ENCODE data around the gene GRIN2A.
A peak's percentile ranks its signal among the peaks of the same experiment; 100 is the strongest.

Gene GRIN2A

DNA sequence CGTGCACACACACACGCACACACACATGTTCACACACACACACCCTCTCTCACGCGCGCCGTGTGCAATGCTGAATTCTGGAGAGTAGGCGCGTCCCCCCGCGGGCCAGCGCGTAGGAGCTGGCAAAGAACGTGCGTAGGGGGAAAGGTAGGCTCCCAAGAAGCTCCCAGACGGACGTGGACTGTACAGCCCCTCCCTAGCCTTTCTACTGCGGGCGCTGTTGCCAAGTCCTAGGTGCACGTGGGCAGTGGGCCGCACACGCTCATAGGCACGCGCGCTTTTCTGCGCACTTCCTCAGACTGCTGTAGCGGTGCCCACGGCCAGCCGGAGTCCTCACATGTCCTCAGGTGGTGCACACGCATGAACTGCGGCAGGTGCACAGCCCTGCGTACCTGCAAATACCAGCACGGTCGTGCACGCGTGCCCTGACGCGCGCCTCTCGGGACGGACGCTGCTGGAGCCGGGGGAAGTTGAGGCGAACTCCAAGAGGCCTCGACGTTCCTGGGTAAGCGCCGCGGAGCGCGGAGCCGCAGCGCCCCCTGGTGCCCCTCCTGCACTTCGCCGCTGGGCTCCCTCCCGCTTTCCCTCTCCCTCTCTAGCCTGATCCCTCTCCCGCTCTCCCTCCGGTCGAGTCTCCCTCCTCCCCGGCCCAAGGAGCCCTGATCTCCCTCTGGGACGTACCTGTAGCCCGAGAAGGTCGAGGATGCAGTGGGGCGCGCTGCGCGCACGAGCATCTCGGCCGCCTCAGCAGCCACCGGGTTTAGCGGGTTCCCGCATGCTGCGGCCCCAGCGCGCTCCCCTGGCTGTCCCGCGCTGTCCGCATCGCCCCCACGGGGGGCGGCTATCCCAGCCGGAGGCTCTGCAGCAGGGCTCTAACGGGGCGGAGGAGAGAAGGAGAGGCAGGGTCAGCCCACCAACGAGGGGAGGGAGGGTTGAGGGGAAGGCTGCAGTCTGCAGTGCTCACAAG is 749 bp downstream of the GRIN2A start:
- DNase-seq (ENCODE audit: low spot score): peak; percentile 86

DNA sequence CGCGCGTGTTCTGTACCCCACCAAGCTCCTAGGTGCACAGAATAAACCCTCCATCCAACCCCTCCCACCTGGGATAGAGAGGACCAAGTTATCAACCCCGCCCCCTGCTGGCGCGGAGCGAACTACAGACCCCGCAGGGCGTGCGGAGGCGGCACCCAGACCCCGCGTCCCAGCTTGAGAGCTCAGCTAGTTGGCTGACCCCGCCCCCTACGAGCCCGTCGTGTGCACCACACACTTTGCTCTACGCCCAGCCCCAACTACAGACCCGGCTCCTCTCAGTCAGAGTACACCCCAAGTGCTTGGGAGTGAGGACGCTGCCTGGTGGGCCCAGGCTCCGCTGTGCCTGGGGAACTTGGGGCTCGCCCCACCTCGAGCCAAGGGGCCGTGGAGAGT is 1.5 kb downstream of the GRIN2A start:
- DNase-seq (ENCODE audit: low spot score): no peak

GRCh38 chr16:10180042-10180770 is 2.0 kb downstream of the GRIN2A start:
- DNase-seq (ENCODE audit: low spot score): no peak

DNA sequence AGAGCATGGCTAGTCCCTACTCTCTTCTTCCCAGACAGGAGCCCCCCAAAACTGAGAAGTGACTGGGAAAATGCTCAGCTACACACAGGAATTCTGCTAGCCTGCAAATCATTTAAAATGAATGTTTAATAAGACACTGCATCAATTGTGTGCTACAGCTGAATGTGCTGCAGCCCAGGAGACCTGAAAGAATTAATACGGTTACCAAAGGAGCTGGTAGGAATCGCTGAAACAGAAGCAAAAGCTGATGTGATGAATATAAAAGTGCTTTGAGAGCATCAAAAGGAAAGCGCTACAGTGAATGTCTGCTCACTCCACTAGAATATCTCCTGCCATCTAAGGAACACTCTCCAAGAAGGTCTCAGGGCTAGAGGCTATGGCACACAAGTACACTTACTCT is 3.7 kb downstream of the GRIN2A start:
- DNase-seq (ENCODE audit: low spot score): no peak

GRCh38 chr16:10178080-10178479 is 4.1 kb downstream of the GRIN2A start:
- DNase-seq (ENCODE audit: low spot score): no peak

DNA sequence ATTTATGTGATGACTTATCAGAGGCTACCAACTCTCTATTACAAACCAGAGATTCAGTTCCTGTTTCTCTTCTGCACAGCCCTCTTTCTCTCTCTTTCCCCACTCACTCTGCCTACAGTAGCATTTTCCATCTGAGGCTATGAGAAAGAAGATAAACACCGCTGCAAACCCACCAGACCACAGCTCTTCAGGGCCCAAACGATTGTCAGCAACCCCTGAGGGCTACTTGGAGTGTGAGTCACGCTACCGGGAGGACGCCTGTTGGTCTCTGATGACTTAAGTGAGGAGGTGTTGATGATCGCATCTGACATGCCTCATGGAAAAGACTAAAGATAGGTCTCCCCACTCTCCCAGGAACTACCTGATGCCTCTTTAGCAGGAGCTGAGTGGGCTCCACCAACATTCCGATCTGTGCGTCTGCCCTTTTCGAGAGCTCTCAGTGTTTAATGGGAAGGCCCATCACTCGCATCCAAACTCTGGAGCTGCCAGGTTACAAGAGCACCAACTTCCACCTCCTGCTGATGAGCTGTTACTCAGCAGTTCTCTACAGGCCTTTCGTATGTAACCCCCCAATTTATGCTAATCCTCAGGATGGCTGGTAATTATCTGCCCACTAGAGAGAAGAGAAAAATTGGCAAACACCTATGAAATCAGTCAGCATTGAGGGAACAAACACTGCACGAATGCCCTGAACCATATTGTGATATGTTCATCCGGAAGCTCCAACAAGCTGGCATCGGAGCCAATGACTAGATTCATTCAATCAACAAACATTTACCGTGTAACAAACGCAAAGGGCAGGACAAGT is 9.2 kb downstream of the GRIN2A start:
- no peak for DNase-seq (ENCODE audit: low spot score)

- no peak for DNase-seq (ENCODE audit: low spot score)
Observed at GRCh38 chr16:10171221-10171620, 11.0 kb downstream of the GRIN2A start.

DNA sequence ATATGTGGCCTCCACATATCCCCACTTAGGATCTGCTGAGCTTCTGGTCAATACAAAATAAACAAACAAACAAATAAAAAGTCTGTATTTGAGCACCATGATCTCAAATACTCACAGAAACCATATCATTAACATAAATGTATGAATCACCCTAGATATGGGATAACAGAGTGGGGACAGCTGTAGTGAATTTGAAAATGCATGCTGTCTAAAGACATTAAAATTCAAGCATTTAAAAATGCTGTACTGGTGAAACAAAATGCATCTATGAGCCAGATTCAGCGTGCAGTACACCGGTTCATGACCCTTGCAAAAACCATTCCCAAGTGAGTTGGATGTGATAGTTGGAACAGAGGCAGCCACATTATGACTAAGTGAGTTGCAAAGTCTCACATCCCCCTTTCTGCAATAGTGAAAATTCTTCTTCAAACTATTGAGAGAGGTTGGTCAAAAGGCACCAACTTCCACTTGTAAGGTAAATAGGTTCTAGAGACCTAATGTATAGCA is 12.3 kb downstream of the GRIN2A start:
- DNase-seq (ENCODE audit: low spot score): no peak

DNA sequence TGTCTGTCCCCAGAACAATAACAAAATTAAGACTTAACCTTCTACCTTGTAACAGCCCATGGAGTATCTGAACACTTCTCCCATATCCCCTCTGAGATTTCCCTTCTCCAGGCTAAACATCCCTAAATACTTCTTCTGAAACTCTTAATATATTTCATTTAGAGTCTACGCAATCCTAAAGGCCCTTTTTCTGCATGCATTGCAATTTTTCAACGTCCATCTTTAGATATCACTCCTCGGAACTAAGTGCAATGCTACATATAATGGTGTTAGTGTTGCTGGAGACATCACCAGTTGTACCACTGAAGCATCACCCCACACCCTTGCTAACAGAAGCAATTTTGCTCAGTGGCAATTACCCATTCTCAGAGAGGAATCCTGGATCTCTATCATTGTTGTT is 13.2 kb downstream of the GRIN2A start:
- DNase-seq (ENCODE audit: low spot score): no peak

- DNase-seq (ENCODE audit: low spot score): no peak
Observed at GRCh38 chr16:10168258-10168657, 14.0 kb downstream of the GRIN2A start.

GRCh38 chr16:10165643-10166042 is 16.6 kb downstream of the GRIN2A start:
- DNase-seq (ENCODE audit: low spot score): no peak

GRCh38 chr16:10162981-10163380 is 19.2 kb downstream of the GRIN2A start:
- no peak for DNase-seq (ENCODE audit: low spot score)

DNA sequence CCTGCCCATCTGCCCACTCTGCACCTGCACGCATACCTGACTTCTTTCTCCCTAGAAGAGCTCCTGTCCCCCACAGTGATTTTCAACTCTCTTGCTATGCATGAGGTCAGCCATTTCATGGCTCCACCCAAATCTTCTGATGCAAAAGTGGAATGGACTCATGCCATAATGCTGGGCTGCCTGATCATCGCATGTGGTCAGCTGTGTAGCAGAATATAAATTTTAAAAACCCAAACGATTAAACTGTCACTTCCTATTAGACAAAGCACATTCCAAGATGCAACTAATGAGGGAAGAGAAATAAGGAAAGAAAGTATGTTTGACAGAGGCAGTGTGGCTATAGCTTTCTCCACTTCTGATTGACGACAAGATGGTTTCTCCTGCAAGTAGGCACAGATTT is 26.1 kb downstream of the GRIN2A start:
- DNase-seq (ENCODE audit: low spot score): no peak

GRCh38 chr16:10154389-10154788 is 27.8 kb downstream of the GRIN2A start:
- no peak for DNase-seq (ENCODE audit: low spot score)

GRCh38 chr16:10153985-10154384 is 28.2 kb downstream of the GRIN2A start:
- no peak for DNase-seq (ENCODE audit: low spot score)

DNA sequence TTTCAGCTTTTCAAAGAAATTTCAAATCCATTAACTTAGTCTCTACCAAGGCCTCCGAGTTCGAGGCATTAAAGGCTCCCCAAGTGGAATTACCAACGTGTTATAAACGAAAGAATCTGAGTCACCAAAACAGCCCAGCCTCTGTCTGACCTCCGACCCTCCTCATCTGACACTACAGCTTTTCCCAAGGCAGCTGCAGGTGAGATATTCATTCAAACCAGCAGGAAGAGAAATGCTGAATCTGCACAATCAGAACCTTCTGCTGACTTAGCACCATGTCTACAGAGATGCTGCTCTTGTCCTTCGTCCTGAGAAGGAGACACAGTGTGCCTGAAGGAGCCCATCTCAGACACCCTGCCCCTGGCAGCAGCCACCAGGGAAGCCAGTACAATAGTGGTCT is 30.5 kb downstream of the GRIN2A start:
- DNase-seq (ENCODE audit: low spot score): no peak

DNA sequence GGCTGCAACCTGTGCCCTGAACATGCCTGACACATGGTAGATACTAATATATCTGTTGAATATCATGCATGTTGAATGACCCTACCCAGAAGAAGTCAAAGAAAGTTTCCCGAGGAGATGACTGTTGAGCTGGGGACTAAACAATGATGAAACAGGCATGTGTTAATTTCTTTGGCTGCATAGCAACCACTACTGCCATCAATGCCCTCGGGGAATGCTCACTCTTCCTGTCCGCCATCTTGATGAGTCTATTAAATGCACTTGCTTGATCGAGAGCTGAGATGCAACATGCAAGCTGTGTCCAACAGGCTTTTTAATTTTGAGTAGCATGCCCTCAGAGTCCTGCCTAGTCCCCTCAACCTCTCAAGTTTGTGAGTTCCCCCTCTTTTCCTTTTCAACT is 31.3 kb downstream of the GRIN2A start:
- DNase-seq (ENCODE audit: low spot score): no peak

DNA sequence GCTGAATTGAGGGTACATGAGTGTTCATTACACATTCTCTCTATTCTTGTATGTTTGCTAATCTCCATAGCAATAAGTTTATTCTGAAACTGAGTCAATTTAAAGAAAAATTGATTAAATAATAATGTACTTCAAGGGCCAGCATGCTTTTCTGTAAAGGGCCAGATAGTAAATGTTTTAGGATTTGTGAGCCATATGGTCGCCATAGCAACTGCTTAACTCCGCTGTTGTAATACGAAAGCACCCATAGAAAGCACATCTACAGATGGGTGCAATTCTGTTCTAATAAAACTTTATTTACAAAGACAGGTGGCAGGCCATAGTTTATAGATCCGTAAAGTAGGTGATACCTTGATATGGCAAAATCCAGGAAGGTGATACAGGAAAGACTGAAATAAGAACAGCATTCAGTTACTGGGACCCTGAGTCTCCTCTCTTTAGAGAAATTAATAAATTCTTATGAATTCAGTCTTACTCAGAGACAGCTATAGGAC is 36.6 kb downstream of the GRIN2A start:
- DNase-seq (ENCODE audit: low spot score): no peak

DNA sequence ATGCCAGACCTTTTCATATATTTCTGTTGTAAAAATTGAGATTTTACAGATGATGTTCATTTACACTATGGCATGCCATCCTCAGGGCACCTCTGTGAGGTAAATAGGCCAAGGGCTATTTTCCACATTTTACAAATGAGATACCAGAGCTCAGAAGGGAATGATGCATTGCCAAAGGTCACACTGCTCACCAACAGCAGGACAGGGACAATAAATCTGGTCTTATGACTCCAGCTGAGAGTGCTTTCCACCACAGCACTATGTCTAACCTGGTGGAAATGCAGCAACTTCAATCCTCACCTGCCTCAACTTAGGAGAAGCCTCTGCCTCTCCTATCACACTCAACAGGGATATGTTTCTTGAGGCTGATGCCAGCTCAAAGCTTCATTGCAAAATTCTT is 40.6 kb downstream of the GRIN2A start:
- DNase-seq (ENCODE audit: low spot score): no peak

DNA sequence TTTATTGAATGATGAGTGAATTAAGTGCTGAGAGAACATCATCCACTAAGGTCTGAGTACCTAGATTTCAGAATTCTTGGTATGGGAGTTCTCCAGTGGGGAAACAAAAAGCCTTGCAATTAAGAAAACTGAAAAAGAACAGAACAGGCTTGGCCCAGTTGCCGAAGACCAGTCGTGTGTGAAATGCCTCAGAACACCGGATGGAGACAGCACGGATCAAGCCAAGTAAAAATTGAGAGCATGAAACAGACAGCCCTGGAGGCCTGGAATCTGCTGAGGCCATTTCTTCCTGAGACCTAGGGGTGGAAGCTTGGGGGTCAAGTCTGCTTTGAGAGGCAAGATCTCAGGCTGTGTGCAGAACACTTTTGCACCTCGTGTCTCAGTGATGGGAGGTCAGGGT is 43.3 kb downstream of the GRIN2A start:
- no peak for DNase-seq (ENCODE audit: low spot score)

GRCh38 chr16:10137341-10137740 is 44.9 kb downstream of the GRIN2A start:
- DNase-seq (ENCODE audit: low spot score): no peak

DNA sequence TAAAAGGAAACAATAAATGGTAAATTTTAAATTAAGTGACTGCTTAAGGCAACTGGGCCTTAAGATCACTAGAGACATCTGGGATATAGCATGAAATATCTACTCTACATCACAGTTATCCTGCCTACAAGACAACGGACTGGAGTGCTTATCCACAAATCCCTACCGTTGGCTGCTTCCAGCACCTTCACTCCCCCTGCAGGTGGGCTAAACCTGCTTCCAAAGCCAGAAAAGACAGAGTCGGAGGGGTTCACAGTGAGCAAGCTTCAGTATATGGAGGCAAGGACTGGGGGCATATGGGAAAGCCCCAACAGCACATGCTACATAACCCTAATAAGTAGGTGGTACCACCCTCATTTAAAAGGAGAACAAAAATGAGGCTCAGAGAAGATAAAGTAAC is 45.3 kb downstream of the GRIN2A start:
- no peak for DNase-seq (ENCODE audit: low spot score)
